CD4-positive, alpha-beta T cell treated with Interleukin-6 at 100 ng/mL for 8 hours (primary cell): ENCODE measurements around the gene STK35.
"Not testable (repeated sequence)": the region's sequence is repeated elsewhere in the genome, so short reads cannot be mapped to it uniquely, and the experiment has no call there.

ENCODE experiments used
- DNase-seq: peaks from one replicate; pipeline ENCODE4 v3.0.0-alpha.2; 2020; ENCODE audit warnings: mixed read lengths, low spot score

Gene STK35

GRCh38 chr20:2162823-2163166 lies 61.2 kb downstream of the STK35 start:
- DNase-seq, result no peak

GRCh38 chr20:2163312-2163711 lies 61.7 kb downstream of the STK35 start:
- DNase-seq, result no peak

GRCh38 chr20:2163757-2164156 lies 62.1 kb downstream of the STK35 start:
- no peak for DNase-seq

GRCh38 chr20:2164421-2164820 lies 62.8 kb downstream of the STK35 start:
- no peak for DNase-seq

- DNase-seq, result no peak
These were observed 63.3 kb downstream of the STK35 start for GRCh38 chr20:2164966-2165365.

- no peak for DNase-seq
These were observed 64.2 kb downstream of the STK35 start for GRCh38 chr20:2165871-2166270.

GRCh38 chr20:2167112-2167511 lies 65.5 kb downstream of the STK35 start:
- no peak for DNase-seq

- DNase-seq, result no peak
These were observed 67.3 kb downstream of the STK35 start for GRCh38 chr20:2168946-2169345.

- DNase-seq, result no peak
These were observed 67.9 kb downstream of the STK35 start for GRCh38 chr20:2169456-2170088.

- DNase-seq, result no peak
These were observed 68.8 kb downstream of the STK35 start for GRCh38 chr20:2170404-2170803.

- no peak for DNase-seq
These were observed 69.7 kb downstream of the STK35 start for GRCh38 chr20:2171266-2171790.

GRCh38 chr20:2171840-2172239 lies 70.2 kb downstream of the STK35 start:
- DNase-seq, result not testable (repeated sequence)

- DNase-seq, result peak; percentile 55
These were observed 70.9 kb downstream of the STK35 start for GRCh38 chr20:2172305-2173175.

GRCh38 chr20:2173186-2173585 lies 71.6 kb downstream of the STK35 start:
- no peak for DNase-seq

GRCh38 chr20:2174067-2174466 lies 72.4 kb downstream of the STK35 start:
- DNase-seq, result no peak

- no peak for DNase-seq
These were observed 75.3 kb downstream of the STK35 start for GRCh38 chr20:2176946-2177345.

GRCh38 chr20:2178318-2179232 lies 76.9 kb downstream of the STK35 start:
- no peak for DNase-seq

GRCh38 chr20:2179233-2179580 lies 77.6 kb downstream of the STK35 start:
- no peak for DNase-seq

GRCh38 chr20:2179949-2180348 lies 78.3 kb downstream of the STK35 start:
- no peak for DNase-seq

GRCh38 chr20:2183381-2183780 lies 81.8 kb downstream of the STK35 start:
- no peak for DNase-seq

- DNase-seq, result not testable (repeated sequence)
These were observed 83.3 kb downstream of the STK35 start for GRCh38 chr20:2184933-2185332.

- DNase-seq, result no peak
These were observed 94.0 kb downstream of the STK35 start for GRCh38 chr20:2195614-2196013.
